Measurements from ENCODE around the gene VIPR2.

- TF ChIP-seq CTCF (IDR thresholded peaks at IDR 0.05) (no peak), POLR2A (IDR thresholded peaks at IDR 0.05) (no peak)
Measured at GRCh38 chr7:159145490-159145855, 806 bp upstream of the VIPR2 start.
